GM18499 (cell line): ENCODE measurements around the gene DCHS2.

ENCODE experiments used
- ATAC-seq: cut with Tn5 transposase; IDR thresholded peaks from one replicate; pipeline ENCODE4 v1.9.1; 2021; ENCODE audit warnings: moderate number of reproducible peaks; ENCODE audit not compliant: insufficient read depth, unreplicated experiment

DCHS2 gene

GRCh38 chr4:154491341-154492271, at the start of gene DCHS2:
TSS of gene DCHS2 (minus strand) at chr4:154491799. CDS start at chr4:154491355, 444 bp downstream.
- ATAC-seq: no peak

GRCh38 chr4:154534296-154534695, 42.7 kb upstream of the DCHS2 start:
- ATAC-seq: no peak

GRCh38 chr4:154529728-154530519, 38.3 kb upstream of the DCHS2 start:
- ATAC-seq: no peak

- ATAC-seq: no peak
Measured at GRCh38 chr4:154528869-154529268, 37.3 kb upstream of the DCHS2 start.

- ATAC-seq: no peak
Measured at GRCh38 chr4:154527308-154527707, 35.7 kb upstream of the DCHS2 start.

- no peak for ATAC-seq
Measured at GRCh38 chr4:154526151-154526550, 34.6 kb upstream of the DCHS2 start.

- ATAC-seq: no peak
Measured at GRCh38 chr4:154521607-154522006, 30.0 kb upstream of the DCHS2 start.

GRCh38 chr4:154519214-154519613, 27.6 kb upstream of the DCHS2 start:
- no peak for ATAC-seq

- ATAC-seq: no peak
Measured at GRCh38 chr4:154517591-154517990, 26.0 kb upstream of the DCHS2 start.

GRCh38 chr4:154516318-154517029, 24.9 kb upstream of the DCHS2 start:
- ATAC-seq: no peak

- ATAC-seq: no peak
Measured at GRCh38 chr4:154511981-154512380, 20.4 kb upstream of the DCHS2 start.

GRCh38 chr4:154511548-154511947, 19.9 kb upstream of the DCHS2 start:
- no peak for ATAC-seq

- ATAC-seq: no peak
Measured at GRCh38 chr4:154507156-154507555, 15.6 kb upstream of the DCHS2 start.

- ATAC-seq: no peak
Measured at GRCh38 chr4:154506253-154506652, 14.7 kb upstream of the DCHS2 start.

- no peak for ATAC-seq
Measured at GRCh38 chr4:154503598-154503997, 12.0 kb upstream of the DCHS2 start.

GRCh38 chr4:154502111-154502510, 10.5 kb upstream of the DCHS2 start:
- ATAC-seq: no peak

GRCh38 chr4:154497889-154498288, 6.3 kb upstream of the DCHS2 start:
- no peak for ATAC-seq

GRCh38 chr4:154495867-154496266, 4.3 kb upstream of the DCHS2 start:
- no peak for ATAC-seq

GRCh38 chr4:154492288-154492687, 689 bp upstream of the DCHS2 start:
- no peak for ATAC-seq

- ATAC-seq: peak; percentile 43
Measured at GRCh38 chr4:154490583-154491340, 837 bp downstream of the DCHS2 start.
